ENCODE measurements around the gene CDH3.

The CDH3 gene

DNA sequence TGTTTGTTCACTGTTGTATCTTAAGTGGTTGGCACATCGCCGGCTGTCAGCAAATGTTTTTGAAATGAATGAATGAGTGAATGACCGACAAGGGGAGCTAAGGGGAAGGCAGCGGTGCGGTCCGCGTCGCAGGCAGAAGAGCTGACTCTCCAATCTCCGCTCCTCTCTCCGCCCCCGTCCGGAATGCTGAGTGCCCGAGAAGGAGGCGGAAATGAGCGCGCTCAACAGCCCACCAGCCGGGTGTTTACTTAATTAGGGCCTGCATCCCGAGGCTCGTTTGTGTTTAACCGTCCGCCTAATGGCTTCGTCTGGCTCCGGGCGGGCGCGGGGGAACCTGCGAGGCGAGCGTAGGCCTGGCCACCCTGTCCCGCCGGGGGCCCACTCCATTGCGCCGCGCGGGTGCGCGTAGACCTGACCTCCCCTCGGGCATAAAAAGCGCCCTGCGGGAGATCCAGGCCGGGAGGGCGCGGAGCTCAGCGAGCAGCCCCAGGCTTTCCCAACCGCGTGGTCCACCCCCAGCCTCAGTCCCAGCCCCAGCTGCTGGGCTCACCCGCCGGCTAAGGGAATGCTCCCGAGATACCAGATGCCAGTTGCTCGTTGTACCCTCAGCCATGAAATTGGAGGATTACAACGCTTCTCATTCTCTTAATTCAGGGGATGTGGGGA, 2.5 kb upstream of the CDH3 start:
- TF ChIP-seq GATA3 (IDR thresholded peaks at IDR 0.05; ENCODE audit: low read depth, low read length) (no peak), GATA2 (IDR thresholded peaks at IDR 0.05; ENCODE audit: low read depth, low read length) (no peak)

DNA sequence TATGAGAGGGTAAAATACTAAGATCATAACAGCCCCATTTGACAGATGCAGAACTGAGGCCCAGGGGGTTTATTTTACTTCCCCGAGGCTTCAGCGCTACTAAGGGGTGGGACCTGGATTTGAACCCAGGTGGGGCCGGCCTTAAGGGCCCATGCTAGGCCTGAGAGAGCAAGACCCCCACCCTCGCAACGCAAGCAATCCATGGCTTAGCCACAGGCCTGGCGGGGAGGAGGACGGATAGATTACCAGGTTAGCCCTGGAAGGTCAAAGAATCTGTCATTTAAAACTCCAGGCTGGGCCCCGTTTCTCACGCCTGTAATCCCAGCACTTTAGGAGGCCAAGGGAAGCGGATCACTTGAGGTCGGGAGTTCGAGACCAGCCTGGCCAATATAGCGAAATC, 1.9 kb upstream of the CDH3 start:
- TF ChIP-seq GATA2 (IDR thresholded peaks at IDR 0.05; ENCODE audit: low read depth, low read length): no peak

GRCh38 chr16:68643847-68644246, 1.3 kb upstream of the CDH3 start:
- TF ChIP-seq GATA2 (IDR thresholded peaks at IDR 0.05; ENCODE audit: low read depth, low read length): no peak
- TF ChIP-seq GATA3 (IDR thresholded peaks at IDR 0.05; ENCODE audit: low read depth, low read length): no peak

DNA sequence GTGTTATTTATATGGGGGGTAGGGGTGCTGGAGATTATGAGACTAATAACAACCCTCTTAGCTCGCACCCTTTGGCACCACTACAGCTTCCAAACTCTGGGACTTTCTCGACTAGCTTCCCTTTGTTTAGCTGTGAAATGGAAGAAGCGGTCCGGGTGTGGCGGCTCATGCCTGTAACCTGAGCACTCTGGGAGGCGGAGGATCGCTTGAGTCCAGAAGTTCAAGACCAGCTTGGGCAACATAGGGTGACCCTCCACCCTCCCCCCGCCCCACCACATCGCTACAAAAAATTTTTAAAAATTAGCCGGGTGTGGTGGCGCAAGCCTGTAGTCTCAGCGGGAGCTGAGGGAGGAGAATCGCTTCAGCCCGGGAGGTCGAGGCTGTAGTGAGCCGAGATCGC, 814 bp upstream of the CDH3 start:
- no peak for TF ChIP-seq GATA2 (IDR thresholded peaks at IDR 0.05; ENCODE audit: low read depth, low read length)
- TF ChIP-seq GATA3 (IDR thresholded peaks at IDR 0.05; ENCODE audit: low read depth, low read length): no peak

- TF ChIP-seq GATA2 (IDR thresholded peaks at IDR 0.05; ENCODE audit: low read depth, low read length): no peak
- no peak for TF ChIP-seq GATA3 (IDR thresholded peaks at IDR 0.05; ENCODE audit: low read depth, low read length)
Observed at GRCh38 chr16:68645494-68646388, 631 bp downstream of the CDH3 start.

DNA sequence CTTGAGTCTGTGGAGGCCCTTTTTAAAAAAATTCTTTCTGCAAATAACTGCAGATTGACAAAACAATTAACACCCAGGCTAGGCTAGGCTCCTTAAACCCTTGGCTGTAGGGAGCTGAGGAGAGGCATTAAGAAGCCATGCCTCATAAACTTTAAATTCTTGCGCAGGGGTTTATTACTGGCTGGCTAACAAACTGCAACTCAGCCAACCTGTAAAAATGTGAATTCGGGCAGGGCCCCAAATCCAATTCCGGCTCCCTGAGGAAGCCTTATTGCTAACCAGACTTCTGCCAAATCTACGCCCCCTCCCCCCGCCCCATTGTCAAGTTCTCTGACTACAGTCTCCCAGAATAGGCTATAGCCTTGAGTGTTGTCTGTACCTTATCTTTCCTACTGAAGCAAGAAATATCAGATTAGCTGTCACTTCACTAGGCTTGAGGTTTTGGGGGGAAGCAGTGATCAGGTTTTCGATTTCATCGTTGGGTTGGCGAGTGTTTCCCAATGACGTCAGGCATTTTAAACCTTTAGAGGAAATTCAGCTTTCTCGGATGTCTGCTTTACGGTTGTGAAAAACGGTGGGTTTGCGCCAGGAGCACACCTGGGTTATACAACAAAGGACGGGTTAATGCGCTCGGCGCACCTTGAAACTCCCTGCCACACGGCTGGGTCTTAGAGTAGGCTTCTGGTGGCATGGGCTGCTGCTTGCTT, 2.0 kb downstream of the CDH3 start:
- TF ChIP-seq GATA2 (IDR thresholded peaks at IDR 0.05; ENCODE audit: low read depth, low read length) (no peak), GATA3 (IDR thresholded peaks at IDR 0.05; ENCODE audit: low read depth, low read length) (no peak)

DNA sequence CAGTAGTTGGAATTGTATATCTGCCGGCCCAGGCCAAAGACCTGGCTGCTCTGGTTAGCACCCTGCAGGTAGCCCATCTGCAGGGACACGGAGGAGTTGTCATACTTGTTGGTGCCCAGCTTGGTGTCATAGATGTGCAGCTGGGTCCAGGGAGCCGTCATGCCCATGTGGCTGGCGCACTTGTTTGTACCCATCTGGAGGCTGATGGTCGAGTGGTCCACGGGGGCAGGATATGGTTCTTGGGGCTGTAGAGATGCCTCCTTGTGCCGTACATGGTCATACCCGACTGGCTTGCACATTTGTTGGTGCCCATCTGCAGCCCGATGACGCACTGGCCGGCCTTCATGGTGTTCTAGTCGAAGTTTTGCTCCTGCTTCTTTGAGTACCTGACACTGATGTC, 6.0 kb downstream of the CDH3 start:
- TF ChIP-seq GATA3 (IDR thresholded peaks at IDR 0.05; ENCODE audit: low read depth, low read length): no peak
- no peak for TF ChIP-seq GATA2 (IDR thresholded peaks at IDR 0.05; ENCODE audit: low read depth, low read length)

DNA sequence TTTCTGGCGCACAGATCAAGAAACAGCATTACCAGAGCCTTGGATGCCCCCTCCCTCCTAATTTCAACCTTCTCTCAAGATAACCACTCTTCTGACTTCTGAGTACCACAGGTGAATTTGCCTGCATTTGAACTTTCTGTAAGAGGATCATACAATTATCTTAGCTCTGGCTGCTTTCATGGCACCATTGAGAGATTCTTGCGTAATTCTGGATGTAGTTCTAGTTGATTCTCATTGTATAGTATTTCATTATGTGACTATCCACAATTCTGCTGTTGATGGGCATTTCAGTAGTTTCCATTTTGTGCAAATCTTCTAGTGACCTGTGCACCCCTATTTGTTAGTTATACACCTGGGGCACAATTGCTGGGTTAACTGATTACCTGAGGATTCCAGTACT, 7.5 kb downstream of the CDH3 start:
- TF ChIP-seq GATA3 (IDR thresholded peaks at IDR 0.05; ENCODE audit: low read depth, low read length) (no peak), GATA2 (IDR thresholded peaks at IDR 0.05; ENCODE audit: low read depth, low read length) (no peak)

DNA sequence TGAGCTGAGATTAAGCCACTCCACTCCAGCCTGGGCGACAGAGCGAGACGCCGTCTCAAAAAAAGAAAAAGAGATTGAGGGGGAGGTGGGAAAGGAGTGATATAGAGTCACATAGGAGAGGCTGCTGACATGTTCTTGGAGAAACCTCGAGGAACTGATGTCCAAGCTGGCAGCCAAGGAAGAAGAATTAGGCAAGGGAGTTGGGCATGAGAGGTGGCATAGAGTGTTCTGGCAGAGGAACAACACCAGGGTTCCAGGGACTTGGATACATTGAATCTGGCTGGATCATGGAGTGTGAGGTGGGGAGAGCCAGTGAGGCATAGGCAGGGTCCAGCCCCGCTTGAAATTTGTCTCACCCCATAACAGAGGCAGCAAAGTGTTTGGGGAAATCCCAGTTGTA, 10.7 kb downstream of the CDH3 start:
- TF ChIP-seq GATA3 (IDR thresholded peaks at IDR 0.05; ENCODE audit: low read depth, low read length): no peak
- no peak for TF ChIP-seq GATA2 (IDR thresholded peaks at IDR 0.05; ENCODE audit: low read depth, low read length)

DNA sequence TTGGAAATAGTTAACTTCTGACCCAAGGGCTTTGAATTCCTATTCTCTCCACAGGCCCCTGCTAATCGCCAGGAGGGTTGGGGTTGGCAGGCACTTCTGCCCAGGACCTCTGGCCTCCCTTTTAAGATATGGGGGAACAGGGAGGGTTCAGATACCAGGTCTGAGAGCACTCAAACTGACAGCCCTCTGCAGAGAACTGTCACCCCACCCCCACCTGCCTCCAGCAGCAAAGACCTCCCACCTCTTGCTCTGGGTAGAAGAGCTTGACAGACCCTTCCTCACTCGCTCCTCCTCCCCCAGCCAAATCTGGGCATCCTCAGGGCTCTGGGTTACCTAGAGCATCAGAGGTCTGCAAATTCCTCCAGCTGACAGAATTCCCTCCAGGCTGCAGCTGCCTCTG, 11.6 kb downstream of the CDH3 start:
- no peak for TF ChIP-seq GATA2 (IDR thresholded peaks at IDR 0.05; ENCODE audit: low read depth, low read length)
- TF ChIP-seq GATA3 (IDR thresholded peaks at IDR 0.05; ENCODE audit: low read depth, low read length): no peak

DNA sequence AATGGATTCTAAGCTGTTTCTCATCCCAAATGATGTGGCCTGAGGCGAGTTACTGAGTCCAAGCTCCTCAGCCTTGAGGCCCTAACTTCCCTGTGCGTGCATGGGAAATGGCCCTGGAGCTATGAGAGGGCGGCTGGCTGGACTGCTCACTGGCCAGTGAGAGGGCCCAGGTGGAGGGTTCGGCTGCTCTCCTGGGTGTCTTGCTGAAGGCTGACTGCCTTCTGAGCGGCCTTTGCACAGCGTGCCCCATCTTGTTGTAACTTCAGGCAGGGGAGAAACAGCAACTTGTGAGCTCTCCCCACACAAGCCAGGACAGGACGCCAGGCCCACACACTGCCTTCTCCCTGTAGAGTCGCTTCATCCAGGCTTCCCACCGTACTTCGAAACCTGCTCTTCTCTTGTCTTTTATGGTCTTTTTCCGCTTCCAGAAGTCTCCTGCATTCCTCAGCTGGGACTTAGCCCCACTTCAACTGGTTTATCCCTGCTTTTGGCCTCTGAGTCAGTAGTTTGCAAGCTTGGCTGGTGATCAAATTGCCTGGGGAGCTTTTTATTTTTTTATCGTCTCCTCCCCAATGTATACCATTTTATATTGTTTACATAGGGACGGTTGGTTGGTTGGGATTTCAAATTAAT, 13.3 kb downstream of the CDH3 start:
- no peak for TF ChIP-seq GATA2 (IDR thresholded peaks at IDR 0.05; ENCODE audit: low read depth, low read length)
- no peak for TF ChIP-seq GATA3 (IDR thresholded peaks at IDR 0.05; ENCODE audit: low read depth, low read length)

- TF ChIP-seq GATA3 (IDR thresholded peaks at IDR 0.05; ENCODE audit: low read depth, low read length) (no peak), GATA2 (IDR thresholded peaks at IDR 0.05; ENCODE audit: low read depth, low read length) (no peak)
Observed at GRCh38 chr16:68658974-68659360, 13.9 kb downstream of the CDH3 start.

GRCh38 chr16:68659412-68660358, 14.6 kb downstream of the CDH3 start:
- TF ChIP-seq GATA3 (IDR thresholded peaks at IDR 0.05; ENCODE audit: low read depth, low read length) (no peak), GATA2 (IDR thresholded peaks at IDR 0.05; ENCODE audit: low read depth, low read length) (no peak)
